ENCODE data around the gene KRTAP6-3.

DNA sequence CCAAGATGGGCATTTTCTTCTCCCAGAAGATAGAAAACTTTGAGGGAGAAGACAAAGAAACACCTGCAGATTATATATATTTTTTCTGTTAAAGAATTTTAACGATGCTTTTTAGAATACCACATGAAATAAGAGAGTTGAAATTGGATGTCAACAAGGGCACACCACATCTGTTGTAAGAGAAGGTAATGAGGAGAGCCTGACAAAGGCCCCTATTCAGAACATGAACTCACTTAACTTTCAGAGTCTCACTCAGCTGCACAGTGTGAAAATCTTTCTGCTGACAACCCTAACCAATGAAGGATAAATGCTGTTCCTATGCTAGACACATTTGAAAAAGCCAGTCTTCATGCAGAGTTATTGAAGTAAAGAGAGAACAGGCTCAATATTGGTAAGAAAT is 9.4 kb upstream of the KRTAP6-3 start:
- no peak for TF ChIP-seq RXRA (CRISPR knock-in tag; IDR thresholded peaks at IDR 0.05)
- TF ChIP-seq CHD4 (IDR thresholded peaks at IDR 0.05; ENCODE audit: borderline replicate concordance, low read length), result no peak
- TF ChIP-seq POLR2A (IDR thresholded peaks at IDR 0.05; ENCODE audit: insufficient read depth in 1 of 2, low read depth in 2 of 2, low read length in 2 of 2), result no peak
- TF ChIP-seq, protein P1, sequence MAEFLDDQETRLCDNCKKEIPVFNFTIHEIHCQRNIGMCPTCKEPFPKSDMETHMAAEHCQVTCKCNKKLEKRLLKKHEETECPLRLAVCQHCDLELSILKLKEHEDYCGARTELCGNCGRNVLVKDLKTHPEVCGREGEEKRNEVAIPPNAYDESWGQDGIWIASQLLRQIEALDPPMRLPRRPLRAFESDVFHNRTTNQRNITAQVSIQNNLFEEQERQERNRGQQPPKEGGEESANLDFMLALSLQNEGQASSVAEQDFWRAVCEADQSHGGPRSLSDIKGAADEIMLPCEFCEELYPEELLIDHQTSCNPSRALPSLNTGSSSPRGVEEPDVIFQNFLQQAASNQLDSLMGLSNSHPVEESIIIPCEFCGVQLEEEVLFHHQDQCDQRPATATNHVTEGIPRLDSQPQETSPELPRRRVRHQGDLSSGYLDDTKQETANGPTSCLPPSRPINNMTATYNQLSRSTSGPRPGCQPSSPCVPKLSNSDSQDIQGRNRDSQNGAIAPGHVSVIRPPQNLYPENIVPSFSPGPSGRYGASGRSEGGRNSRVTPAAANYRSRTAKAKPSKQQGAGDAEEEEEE (CRISPR knock-in tag; IDR thresholded peaks at IDR 0.05; ENCODE audit: borderline replicate concordance), result no peak
- TF ChIP-seq BRD4 (CRISPR knock-in tag; IDR thresholded peaks at IDR 0.05), result no peak
- TF ChIP-seq, protein P2, sequence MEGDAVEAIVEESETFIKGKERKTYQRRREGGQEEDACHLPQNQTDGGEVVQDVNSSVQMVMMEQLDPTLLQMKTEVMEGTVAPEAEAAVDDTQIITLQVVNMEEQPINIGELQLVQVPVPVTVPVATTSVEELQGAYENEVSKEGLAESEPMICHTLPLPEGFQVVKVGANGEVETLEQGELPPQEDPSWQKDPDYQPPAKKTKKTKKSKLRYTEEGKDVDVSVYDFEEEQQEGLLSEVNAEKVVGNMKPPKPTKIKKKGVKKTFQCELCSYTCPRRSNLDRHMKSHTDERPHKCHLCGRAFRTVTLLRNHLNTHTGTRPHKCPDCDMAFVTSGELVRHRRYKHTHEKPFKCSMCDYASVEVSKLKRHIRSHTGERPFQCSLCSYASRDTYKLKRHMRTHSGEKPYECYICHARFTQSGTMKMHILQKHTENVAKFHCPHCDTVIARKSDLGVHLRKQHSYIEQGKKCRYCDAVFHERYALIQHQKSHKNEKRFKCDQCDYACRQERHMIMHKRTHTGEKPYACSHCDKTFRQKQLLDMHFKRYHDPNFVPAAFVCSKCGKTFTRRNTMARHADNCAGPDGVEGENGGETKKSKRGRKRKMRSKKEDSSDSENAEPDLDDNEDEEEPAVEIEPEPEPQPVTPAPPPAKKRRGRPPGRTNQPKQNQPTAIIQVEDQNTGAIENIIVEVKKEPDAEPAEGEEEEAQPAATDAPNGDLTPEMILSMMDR (CRISPR knock-in tag; IDR thresholded peaks at IDR 0.05), result no peak
- no peak for TF ChIP-seq MEIS1 (CRISPR knock-in tag; IDR thresholded peaks at IDR 0.05; ENCODE audit: borderline replicate concordance)
- TF ChIP-seq PAF1 (CRISPR knock-in tag; IDR thresholded peaks at IDR 0.05), result no peak
- no peak for TF ChIP-seq EEA1 (CRISPR knock-in tag; IDR thresholded peaks at IDR 0.05; ENCODE audit: borderline replicate concordance)
- no peak for TF ChIP-seq ATF1 (CRISPR knock-in tag; IDR thresholded peaks at IDR 0.05)
- TF ChIP-seq SP5 (CRISPR knock-in tag; IDR thresholded peaks at IDR 0.05; ENCODE audit: borderline replicate concordance, low read depth), result no peak
